Esophagus muscularis mucosa (tissue), 4 donors: Measurements from ENCODE around the gene CYP4F22. TPM values are rescaled to one million over a fixed set of nuclear protein-coding genes. Genes with fewer than 3 reads are reported as not detected.
"Not testable (repeated sequence)": the region's sequence is repeated elsewhere in the genome, so short reads cannot be mapped to it uniquely, and the experiment has no call there.

ENCODE experiments used
- DNase-seq: peaks from one replicate; pipeline ENCODE4 v3.0.0-alpha.2; 2017; ENCODE audit errors: extremely low spot score
- H3K27ac ChIP-seq, 4 donors: fragments of 200-600 bp; sonication (generic); replicated peaks in 1 of 4; 1 replicate in 3 of 4; 2 replicates in 1 of 4; pipeline ENCODE4 v1.5.1; 2016 to 2019; ENCODE audit warnings: mild to moderate bottlenecking in 1 of 4
- H3K27me3 ChIP-seq, 4 donors: fragments of 200-600 bp; sonication (generic); one replicate each; pipeline versions ENCODE4 v1.5.1 to v1.6.0; 2016 to 2019
- H3K36me3 ChIP-seq, 4 donors: fragments of 200-600 bp; sonication (generic); one replicate each; pipeline ENCODE4 v1.5.1; 2016 to 2019
- H3K4me1 ChIP-seq, 4 donors: fragments of 200-600 bp; sonication (generic); one replicate each; pipeline ENCODE4 v1.5.1; 2016 to 2019
- H3K4me3 ChIP-seq, 4 donors: fragments of 200-600 bp; sonication (generic); 1 replicate in 2 of 4; 2 replicates in 2 of 4; pipeline ENCODE4 v1.5.1; 2016 to 2019; ENCODE audit warnings: mild to moderate bottlenecking in 4 of 4, moderate library complexity in 1 of 4
- H3K9me3 ChIP-seq, 4 donors: fragments of 200-600 bp; sonication (generic); 1 replicate in 3 of 4; 2 replicates in 1 of 4; pipeline ENCODE4 v1.5.1; 2016 to 2019
- CTCF ChIP-seq, 3 experiments: fragments of 200-600 bp in 2 of 3; fragments of 450-650 bp in 1 of 3; sonication (generic) in 2 of 3; IDR thresholded peaks; one replicate each; pipeline ENCODE4 v1.5.1; 2017 to 2019; ENCODE audit warnings: antibody characterized with exemption in 3 of 3, mild to moderate bottlenecking in 2 of 3, moderate library complexity in 1 of 3
- EP300 ChIP-seq: sonication (generic); formaldehyde crosslinking; IDR thresholded peaks from one replicate; pipeline ENCODE4 v1.6.1; 2017; ENCODE audit warnings: antibody characterized with exemption
- POLR2A ChIP-seq: fragments of 450-650 bp; IDR thresholded peaks from one replicate; pipeline ENCODE4 v1.6.1; 2017; ENCODE audit warnings: antibody characterized with exemption, moderate library complexity, mild to moderate bottlenecking, low read depth
- POLR2AphosphoS5 ChIP-seq, 2 donors: sonication (generic); formaldehyde crosslinking; IDR thresholded peaks; one replicate each; pipeline ENCODE4 v1.6.1; 2017; ENCODE audit warnings: antibody characterized with exemption in 2 of 2
- WGBS: methylation state at CpG from one replicate; pipeline ENCODE4 v1.1.5; 2018; 5-methylcytosine and 5-hydroxymethylcytosine counted together
- intact Hi-C: fragments of 100-400 bp; cut with DNase I; formaldehyde crosslinking; loops from one replicate; pipeline ENCODE4 v1.15.1; 2023
- total RNA-seq, 4 donors: library from RNA; depleted of rRNA; stranded (reverse); fragments of >200 nt; gene quantifications; one replicate each; pipeline versions ENCODE4 v1.1.0 to v1.2.1, GENCODE V29; 2016

Gene CYP4F22
- total RNA-seq, 4 donors from 2014 or later, result not detected

GRCh38 chr19:15588265-15588664, 79.9 kb downstream of the CYP4F22 start:
- peaks cover 0 to 54% (median 12%) of the 10 kb centered on the region in 4 donors for H3K27me3 ChIP-seq
- no peak overlapping the region for H3K27ac ChIP-seq
- H3K9me3 ChIP-seq, result peaks cover 0 to 9% (median 4%) of the 10 kb centered on the region in 4 donors
- intact Hi-C loops, result no loop called here
- TF ChIP-seq EP300 (no peak), POLR2A (no peak), CTCF (IDR thresholded peaks at IDR 0.05) (no peak), POLR2AphosphoS5 (IDR thresholded peaks at IDR 0.05) (no peak)
- H3K4me1 ChIP-seq, result peaks cover 0 to 8% (median 6%) of the 10 kb centered on the region in 4 donors
- no peak for DNase-seq
- H3K36me3 ChIP-seq, result no peaks in the 10 kb centered on the region
- no peak overlapping the region for H3K4me3 ChIP-seq
- WGBS, result 80% methylated on average over 1 of the region's 1 CpG

GRCh38 chr19:15589760-15590451, 81.6 kb downstream of the CYP4F22 start:
- no peak overlapping the region for H3K27ac ChIP-seq
- H3K36me3 ChIP-seq, result no peaks in the 10 kb centered on the region
- no peak overlapping the region for H3K4me3 ChIP-seq
- 74% methylated on average over 5 of the region's 5 CpGs for WGBS
- peaks cover 0 to 9% (median 4%) of the 10 kb centered on the region in 4 donors for H3K9me3 ChIP-seq
- intact Hi-C loops, result no loop called here
- no peak for DNase-seq
- no peak for TF ChIP-seq POLR2AphosphoS5 (IDR thresholded peaks at IDR 0.05)
- no peak for TF ChIP-seq POLR2A
- no peak for TF ChIP-seq CTCF (IDR thresholded peaks at IDR 0.05)
- TF ChIP-seq EP300, result no peak
- H3K27me3 ChIP-seq, result peaks cover 0 to 52% (median 3%) of the 10 kb centered on the region in 4 donors
- H3K4me1 ChIP-seq, result peaks cover 0 to under 1% (median 0%) of the 10 kb centered on the region in 4 donors

- peaks cover 0 to 9% (median 4%) of the 10 kb centered on the region in 4 donors for H3K9me3 ChIP-seq
- H3K27me3 ChIP-seq, result peaks cover 0 to 41% (median 3%) of the 10 kb centered on the region in 4 donors
- no peak overlapping the region for H3K27ac ChIP-seq
- no peak for DNase-seq
- intact Hi-C loops, result no loop called here
- WGBS, result 72% methylated on average over 3 of the region's 4 CpGs
- TF ChIP-seq POLR2AphosphoS5 (IDR thresholded peaks at IDR 0.05), result no peak
- no peak for TF ChIP-seq CTCF (IDR thresholded peaks at IDR 0.05)
- TF ChIP-seq EP300, result no peak
- no peak for TF ChIP-seq POLR2A
- H3K36me3 ChIP-seq, result no peaks in the 10 kb centered on the region
- no peak overlapping the region for H3K4me3 ChIP-seq
- H3K4me1 ChIP-seq, result no peaks in the 10 kb centered on the region
Measured at GRCh38 chr19:15591796-15592195, 83.5 kb downstream of the CYP4F22 start.

GRCh38 chr19:15592506-15592905, 84.2 kb downstream of the CYP4F22 start:
- H3K27ac ChIP-seq, H3K9me3 ChIP-seq, H3K36me3 ChIP-seq, H3K4me3 ChIP-seq, H3K4me1 ChIP-seq, DNase-seq, intact Hi-C loops: not testable (repeated sequence)
- H3K27me3 ChIP-seq, result peaks cover 0 to 36% (median 3%) of the 10 kb centered on the region in 4 donors
- WGBS, result 30% methylated on average over 5 of the region's 5 CpGs

GRCh38 chr19:15593766-15594165, 85.4 kb downstream of the CYP4F22 start:
- intact Hi-C loops, DNase-seq, H3K27ac ChIP-seq, H3K4me1 ChIP-seq, H3K4me3 ChIP-seq, H3K36me3 ChIP-seq, H3K9me3 ChIP-seq: not testable (repeated sequence)
- peaks cover 0 to 33% (median 3%) of the 10 kb centered on the region in 4 donors for H3K27me3 ChIP-seq
- WGBS, result 73% methylated on average over 4 of the region's 4 CpGs

- no peak for DNase-seq
- Histone ChIP-seq H3K27ac (no peak overlapping the region), H3K36me3 (no peaks in the 10 kb centered on the region), H3K9me3 (peaks cover 0 to 9% (median 4%) of the 10 kb centered on the region in 4 donors), H3K27me3 (peaks cover 0 to 29% (median 0%) of the 10 kb centered on the region in 4 donors), H3K4me3 (no peak overlapping the region), H3K4me1 (no peaks in the 10 kb centered on the region)
- intact Hi-C loops, result no loop called here
- 49% methylated on average over 6 of the region's 6 CpGs for WGBS
- TF ChIP-seq CTCF (IDR thresholded peaks at IDR 0.05) (no peak), EP300 (no peak), POLR2A (no peak), POLR2AphosphoS5 (IDR thresholded peaks at IDR 0.05) (no peak)
Measured at GRCh38 chr19:15595069-15595468, 86.7 kb downstream of the CYP4F22 start.
